Fibroblast of pulmonary artery (primary cell): ENCODE results near the gene ARHGAP42.

Experiments used
- DNase-seq: peaks from one replicate; pipeline ENCODE4 v3.0.0-alpha.2; 2010; ENCODE audit warnings: low read depth
- H3K4me3 ChIP-seq: replicated peaks from 2 replicates; pipeline ENCODE4 v1.5.1; 2011; ENCODE audit warnings: low read depth, mild to moderate bottlenecking, control low read depth, low read length, moderate library complexity
- CTCF ChIP-seq: IDR thresholded peaks from 2 replicates; pipeline ENCODE4 v1.5.1; 2011; ENCODE audit warnings: mild to moderate bottlenecking, control low read depth, low read length, inconsistent platforms; ENCODE audit errors: missing control alignments

ARHGAP42 gene

GRCh38 chr11:100961633-100962032 is 274.5 kb downstream of the ARHGAP42 start:
- H3K4me3 ChIP-seq: no peak overlapping the region
- no peak for DNase-seq
- TF ChIP-seq CTCF: no peak

GRCh38 chr11:100963375-100963774 is 276.3 kb downstream of the ARHGAP42 start:
- H3K4me3 ChIP-seq: no peak overlapping the region
- peak; percentile 16 for DNase-seq
- no peak for TF ChIP-seq CTCF

- peak; percentile 75 for DNase-seq
- TF ChIP-seq CTCF: no peak
- no peak overlapping the region for H3K4me3 ChIP-seq
Measured at GRCh38 chr11:100964435-100964834, 277.3 kb downstream of the ARHGAP42 start.

- H3K4me3 ChIP-seq: no peak overlapping the region
- TF ChIP-seq CTCF: no peak
- DNase-seq: no peak
Measured at GRCh38 chr11:100965346-100965745, 278.3 kb downstream of the ARHGAP42 start.

- DNase-seq: no peak
- no peak for TF ChIP-seq CTCF
- H3K4me3 ChIP-seq: no peak overlapping the region
Measured at GRCh38 chr11:100966366-100966765, 279.3 kb downstream of the ARHGAP42 start.

GRCh38 chr11:100969008-100969407 is 281.9 kb downstream of the ARHGAP42 start:
- no peak for DNase-seq
- no peak for TF ChIP-seq CTCF
- no peak overlapping the region for H3K4me3 ChIP-seq

- H3K4me3 ChIP-seq: no peak overlapping the region
- DNase-seq: peak; percentile 40
- no peak for TF ChIP-seq CTCF
Measured at GRCh38 chr11:100970283-100971164, 283.4 kb downstream of the ARHGAP42 start.
